Right kidney (tissue), 1 donor: ENCODE data around the gene TTC12.
"Not testable (repeated sequence)": the region's sequence is repeated elsewhere in the genome, so short reads cannot be mapped to it uniquely, and the experiment has no call there.

Experiments
- DNase-seq: peaks from one replicate; pipeline ENCODE4 v3.0.0-alpha.2; 2016

Gene TTC12

DNA sequence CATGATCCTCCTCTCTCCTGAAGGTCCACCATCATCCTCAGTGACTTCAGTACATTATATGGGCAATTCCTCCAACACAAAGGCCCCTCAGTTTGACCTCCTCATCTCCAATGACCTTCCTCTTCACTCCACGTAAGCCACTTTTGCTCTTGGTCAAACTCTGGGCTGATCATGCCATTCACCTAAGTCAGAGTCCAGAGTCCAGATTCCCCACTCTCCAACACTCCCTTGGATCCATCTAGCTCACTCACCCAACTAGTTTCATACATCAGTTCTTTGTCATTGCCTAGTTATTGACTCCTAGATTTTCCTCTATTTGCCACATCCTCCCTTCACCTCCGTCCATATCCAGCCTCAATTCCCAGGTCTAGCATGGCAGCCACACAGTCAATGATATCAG lies 30.5 kb upstream of the TTC12 start:
- DNase-seq, result no peak

DNA sequence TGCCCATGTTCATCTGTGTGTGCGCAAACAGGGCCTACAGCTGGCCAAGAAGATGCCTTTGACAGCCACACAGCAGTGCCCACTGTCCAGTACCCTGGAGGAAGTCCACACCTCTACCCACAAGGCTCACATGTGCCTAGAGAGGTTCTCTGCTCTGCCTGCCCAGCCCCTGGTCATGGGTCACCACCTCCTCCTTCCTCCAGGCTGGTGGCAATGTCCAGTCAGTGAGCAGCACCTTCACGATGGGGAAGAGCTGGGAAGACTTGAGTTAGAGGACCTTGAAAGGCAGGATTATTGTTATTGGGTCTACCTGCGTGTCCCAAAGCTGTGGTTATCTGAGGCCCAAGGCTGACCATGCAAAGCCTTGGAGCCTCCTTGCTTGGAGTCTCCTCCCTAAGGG lies 28.4 kb upstream of the TTC12 start:
- DNase-seq, result no peak

DNA sequence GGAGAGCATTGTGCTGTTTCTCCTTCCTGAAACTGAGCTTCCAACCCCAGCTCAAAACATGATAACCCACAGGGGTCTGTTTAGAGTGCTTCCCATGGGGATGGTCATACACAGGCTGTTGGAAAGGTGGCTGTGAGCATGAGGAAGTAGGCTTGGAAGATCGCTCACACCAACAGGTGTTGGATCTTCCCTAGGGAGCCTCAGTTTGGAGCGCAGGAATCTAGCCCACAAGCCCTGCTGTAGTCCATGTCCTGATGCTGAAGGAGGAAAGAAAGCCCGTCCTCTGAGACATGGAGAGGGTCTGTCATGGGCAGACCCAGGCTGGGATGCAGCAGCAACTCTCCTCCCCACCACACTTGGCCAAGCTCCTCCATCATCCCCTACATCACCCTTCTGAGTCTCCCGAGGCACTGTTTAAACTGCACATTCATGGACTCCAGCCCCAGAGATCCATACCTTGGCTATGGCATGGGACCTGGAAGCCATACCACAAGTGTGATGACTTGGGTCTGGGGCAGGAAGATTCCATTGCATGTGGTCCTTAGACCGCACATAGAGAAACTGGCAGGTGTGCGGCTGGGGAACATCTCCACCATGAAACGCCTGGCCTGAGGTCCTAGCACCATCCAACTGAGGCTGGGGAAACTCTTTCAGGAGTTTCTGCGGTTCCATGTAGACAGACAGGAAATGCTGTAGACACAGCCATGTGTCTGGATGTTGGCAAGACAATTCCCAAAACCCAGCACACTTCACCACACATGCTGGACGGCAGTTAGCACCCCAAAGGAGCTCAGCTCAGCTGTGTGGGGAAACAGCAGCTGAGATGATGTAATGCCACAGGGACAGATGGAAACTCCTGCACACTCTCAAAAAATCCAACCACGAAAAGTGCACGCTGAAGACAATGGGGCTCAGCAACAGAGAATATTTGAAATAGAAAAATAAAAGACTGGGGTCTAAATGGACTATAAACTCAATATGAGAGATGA lies 27.6 kb upstream of the TTC12 start:
- no peak for DNase-seq

DNA sequence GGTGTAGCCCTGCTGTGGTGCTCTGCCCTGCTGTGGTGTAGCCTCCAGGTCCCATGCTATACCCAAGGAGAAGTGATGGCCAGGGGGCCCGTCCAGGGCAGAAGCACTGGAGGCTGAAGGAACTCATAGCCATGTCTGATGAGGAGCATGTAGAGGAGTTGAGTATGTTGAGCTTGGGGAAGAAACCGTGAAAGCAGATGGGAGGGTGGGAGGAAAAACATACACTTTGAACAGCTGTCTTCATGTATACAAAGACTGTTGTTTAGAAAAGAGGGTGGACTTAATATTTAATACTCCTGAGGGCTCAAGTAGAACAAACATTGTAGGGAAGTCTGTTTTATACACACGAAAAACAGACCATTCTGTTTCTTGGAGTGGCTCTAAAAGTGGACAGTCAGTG lies 26.6 kb upstream of the TTC12 start:
- no peak for DNase-seq

DNA sequence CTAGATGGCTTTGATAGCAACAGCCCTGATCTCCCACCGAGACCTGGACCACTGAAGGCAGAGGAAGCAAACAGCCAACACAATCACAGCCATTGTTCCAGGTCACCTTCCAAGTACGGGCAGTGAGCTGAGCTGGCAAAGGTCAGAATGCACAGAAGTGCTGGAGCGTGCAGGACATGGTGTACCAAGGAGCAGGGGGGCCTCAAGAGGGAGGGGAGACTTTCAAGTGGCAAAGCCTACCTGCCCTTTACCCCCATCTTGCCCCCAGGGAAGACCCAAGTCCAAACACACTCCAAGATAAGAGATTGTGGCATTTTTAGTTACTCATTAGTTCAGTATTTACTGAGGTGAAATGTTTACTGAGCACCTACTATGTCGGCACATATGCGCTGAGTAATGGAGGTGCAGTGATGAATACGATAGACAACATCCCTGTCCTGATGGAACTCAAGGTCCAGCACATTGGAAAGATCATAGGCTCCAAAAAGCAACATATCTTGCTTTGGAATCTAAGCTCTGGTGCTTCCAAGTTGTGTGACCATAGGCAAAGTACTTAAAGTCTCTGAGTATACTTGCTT lies 26.0 kb upstream of the TTC12 start:
- DNase-seq, result no peak

DNA sequence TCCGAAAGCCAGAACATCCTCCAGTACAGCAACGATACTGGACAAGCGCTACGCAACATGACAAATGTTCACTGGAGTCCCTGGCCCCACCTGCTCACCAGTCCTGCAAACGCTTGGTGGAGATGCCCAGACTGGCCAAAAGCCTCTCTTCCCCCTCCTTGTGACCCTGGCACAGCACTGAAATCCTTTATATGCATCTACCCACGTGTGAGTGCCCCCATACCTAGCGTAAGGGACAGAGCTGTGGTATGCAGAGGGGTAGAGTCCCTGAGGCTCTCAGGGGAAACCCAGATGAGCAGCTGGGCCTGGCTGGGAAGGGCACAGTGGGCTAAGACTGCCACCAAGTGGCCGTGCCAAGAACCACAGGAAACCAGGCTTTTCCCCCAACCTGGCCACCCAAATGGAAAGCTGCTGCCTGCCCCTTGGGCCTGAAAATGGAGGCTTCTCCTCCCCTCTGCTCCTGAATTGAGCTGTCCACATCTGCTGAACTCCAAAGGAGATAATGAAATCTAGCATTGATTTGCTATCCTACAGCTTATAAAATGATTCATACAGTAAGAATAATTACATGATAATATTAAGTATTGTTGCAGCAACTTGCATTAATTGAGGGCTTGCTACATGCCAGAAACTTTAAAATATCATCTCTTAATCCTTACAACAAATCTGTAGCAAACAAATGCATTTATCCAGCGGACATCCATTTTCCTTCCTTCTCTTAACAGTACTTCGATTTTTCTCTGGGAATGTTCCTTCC lies 24.8 kb upstream of the TTC12 start:
- peak; percentile 62 for DNase-seq

DNA sequence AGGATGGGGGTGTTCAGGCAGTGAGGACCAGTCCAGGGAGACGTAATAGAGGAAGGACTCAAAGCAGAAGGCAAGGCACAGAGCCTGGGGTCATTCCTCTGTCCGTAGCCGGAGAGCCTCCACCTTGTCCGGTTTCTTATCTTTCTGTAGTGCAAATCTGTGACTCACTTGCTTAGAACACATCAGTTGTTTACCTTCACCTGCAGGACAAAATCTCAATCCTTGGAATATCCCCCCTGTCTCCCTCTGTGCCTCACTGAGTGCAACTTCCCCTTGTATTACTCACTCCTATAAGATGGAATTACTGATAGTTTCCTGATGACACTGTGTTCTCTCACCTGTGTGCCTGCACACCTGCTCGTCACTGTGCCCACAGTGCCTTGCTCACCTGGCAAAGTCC lies 20.4 kb upstream of the TTC12 start:
- no peak for DNase-seq

DNA sequence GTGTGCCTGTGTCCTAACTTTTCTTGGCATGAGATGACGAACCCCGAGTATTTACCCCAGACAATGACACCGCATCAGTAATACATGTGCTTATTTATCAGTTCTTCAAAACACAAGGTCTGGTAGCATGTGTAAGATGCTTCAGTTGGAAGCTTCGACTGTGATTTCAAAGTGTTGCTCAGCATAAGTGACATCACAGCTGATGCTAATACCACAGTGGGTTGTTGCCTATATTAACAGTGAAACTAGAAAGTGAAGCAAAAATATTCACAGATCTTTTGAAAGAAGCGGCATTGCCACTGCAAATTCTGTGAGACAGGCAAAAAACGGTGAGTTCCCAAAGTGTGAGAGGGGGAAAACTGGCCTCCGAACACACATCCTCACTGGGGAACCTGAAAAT lies 18.4 kb upstream of the TTC12 start:
- no peak for DNase-seq

DNA sequence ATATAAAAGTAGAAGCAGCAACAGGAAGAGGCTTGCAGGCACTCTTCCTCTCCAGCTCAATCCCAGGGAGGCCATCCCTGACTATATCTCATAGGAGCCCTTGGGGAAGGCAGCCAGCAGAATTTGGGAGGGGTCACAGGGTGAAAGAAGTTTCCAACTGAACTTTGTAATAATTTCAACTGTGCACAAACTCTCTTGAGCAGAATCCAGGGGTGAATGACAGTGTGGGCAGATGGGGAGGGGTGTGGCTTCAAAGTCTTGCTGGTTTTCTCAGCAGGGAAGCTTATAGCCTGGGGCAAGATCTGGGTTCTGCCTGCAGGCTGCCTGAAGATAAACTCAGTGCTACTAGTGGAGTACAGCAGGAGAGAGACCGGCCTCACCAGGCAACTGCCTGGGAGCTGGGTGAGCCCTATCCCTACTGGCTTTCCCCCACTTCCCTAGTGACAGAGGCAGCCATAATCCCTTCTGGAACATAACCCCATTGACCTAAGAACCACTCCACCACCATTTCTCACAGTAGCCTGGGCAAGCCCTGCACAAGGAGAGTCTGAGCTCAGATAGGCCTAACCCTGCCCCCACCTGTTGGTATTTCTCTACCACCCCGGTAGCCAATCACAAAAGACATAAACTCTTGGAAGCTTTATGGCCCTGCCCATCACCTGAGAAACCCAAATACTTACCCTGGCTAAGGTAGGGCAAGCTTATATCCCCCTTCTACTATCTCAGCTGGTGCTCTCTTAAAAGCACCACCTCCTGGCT lies 17.8 kb upstream of the TTC12 start:
- DNase-seq, result no peak

DNA sequence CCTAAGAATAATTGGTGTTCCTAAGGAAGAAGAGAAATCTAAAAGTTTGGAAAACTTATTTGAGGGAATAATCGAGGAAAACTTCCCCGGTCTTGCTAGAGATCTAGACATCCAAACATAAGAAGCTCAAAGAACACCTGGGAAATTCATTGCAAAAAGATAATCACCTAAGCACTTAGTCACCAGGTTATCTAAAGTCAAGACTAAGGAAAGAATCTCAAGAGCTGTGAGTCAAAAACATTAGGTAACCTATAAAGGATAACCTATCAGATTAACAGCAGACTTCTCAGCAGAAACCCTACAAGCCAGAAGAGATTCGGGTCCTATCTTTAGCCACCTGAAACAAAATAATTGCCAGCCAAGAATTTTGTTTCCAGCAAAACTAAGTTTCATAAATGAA lies 15.9 kb upstream of the TTC12 start:
- DNase-seq, result not testable (repeated sequence)

DNA sequence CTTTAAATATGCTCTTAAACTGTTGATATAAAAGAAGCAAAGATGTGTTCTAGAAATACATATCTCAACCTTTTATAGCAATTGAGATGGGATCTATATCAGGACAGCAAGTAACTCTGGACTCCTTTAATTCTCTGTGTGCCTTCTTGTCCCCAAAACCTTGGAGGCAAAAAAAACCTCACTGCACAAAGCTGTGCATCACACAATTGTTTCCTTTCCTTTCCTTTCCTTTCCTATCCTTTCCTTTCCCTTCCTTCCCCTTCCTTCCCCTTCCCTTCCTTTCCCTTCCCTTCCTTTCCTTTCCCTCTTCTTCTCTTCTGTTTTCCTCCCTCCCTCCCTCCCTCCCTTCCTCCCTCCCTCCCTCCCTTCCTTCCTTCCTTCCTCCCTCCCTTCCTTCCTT lies 9.5 kb upstream of the TTC12 start:
- DNase-seq, result no peak

DNA sequence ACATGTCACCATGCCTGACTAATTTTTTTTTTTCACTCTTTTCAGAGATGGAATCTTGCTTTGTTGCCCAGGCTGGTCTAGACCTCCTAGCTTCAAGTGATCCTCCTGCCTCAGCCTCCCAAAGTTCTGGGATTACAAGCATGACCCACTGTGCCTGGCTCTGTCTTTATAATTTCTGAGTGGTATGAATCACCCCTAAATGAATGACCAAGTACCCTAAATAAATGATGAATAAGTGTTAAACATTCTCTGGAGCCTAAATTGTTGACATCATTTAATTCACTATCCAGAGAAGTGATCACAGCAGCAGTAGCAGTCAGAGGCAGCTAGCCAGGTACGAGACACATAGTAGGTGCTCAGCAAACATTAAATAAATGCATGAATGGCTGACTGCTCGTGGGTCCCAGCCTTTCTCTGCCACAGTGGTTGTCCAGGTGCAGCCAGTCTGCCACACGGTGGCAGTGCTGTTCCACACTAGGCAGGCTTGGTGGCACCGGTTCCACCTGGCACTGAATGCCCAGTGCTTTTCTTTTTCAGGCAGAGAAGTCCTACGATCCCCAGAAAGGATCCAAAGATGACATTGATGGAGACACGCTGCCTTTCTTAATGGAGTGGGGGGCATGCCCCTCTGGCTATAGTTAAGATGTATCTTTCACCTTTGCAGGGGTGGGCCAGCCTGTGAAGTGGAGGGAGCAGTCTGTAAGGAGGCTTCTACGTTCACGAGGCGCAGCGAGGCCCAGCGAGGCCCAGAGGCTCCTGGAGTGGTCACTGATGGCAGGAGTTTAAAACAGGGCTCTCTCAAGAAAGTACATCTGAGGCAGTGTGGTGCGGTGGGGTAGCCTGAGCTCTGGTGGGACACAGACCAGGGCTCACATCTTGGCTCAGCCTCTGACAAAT lies 8.7 kb upstream of the TTC12 start:
- peak; percentile 46 for DNase-seq

DNA sequence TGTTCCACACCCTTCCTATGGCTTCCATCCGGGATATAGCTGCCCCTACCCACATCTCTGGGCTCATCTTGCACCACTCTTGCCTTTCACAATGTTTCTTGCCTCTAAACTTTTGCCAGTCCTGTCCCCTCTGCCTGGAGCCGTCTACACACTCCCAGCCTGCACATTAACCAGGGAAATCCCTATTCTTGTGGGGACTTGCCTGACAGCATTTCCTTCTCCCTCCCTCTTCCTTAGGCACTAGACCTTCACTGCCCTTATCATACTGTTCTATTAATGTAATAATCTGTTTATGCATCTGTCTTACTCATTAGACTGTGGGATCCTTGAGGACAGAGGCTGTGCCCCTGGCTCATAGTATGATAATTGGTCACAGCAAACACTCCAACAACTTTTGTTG lies 5.8 kb upstream of the TTC12 start:
- DNase-seq, result no peak

DNA sequence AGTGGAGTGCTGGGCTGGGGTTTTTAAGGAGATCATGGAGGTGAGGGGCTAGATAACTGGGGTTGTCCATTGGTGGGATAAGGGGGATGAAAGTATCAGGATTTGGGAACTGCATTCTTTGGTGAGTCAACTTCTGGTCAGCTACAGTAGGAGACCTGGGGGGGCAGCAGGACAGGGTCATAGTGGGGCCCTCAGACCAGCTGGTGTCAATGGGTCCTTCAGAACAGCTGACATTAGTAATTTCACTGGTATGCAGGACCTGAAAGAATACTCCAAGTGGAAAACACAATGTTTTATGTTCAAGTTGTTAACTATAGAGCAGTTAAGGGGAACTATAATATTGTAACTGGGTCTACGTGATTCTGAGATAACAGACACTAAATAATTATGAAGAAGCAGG lies 2.8 kb upstream of the TTC12 start:
- DNase-seq, result no peak

DNA sequence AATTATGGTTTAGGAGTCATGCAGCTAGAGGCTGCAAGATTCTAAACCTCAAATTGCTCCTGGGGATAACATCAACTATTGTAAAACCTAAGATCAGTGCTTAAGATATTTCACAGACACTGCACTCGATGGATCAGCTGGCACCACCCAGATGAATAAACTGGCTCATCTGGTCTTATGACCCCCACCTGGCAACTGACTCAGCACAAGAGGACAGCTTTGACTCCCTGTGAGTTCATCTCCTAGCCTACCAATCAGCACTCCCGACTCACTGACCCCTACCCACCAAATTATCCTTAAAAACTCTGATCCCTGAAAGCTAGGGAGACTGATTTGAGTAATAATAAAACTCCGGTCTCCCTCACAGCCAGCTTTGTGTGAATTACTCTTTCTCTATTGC lies 782 bp upstream of the TTC12 start:
- no peak for DNase-seq

DNA sequence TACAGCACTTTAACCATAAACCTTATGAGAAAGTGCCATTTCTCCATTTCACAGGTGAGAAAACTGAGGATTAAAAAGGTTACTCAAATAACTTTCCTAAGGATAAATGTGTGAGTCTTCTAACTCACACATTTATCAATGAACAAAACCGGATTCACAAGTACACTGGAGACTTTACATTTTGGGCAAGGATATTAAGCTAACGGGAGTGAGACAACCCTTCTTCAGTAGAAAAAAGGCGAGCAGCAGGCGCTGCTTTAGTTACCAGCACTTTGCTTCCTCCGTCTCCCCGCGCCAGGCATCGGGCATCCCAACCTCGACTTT lies 356 bp upstream of the TTC12 start:
- DNase-seq, result no peak

DNA sequence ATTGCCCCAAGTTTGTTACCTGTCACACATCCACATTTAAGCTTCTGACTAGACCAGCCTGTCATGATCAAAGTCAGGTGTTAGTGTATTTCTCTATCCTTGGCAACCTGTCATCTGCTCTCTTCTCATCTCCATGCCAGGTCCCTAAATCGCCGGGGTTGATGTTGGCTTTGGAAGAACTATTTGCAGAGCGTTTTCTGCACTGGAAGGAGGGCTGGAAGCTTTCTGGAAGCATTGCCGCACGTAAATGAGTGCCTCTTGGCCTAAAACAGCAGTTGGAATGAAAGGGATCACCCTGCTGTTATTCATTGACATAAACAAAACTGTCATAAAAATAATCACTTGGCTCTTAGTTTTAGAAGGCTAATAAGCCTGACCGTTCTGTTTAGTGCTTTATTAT lies 1.4 kb downstream of the TTC12 start:
- no peak for DNase-seq

DNA sequence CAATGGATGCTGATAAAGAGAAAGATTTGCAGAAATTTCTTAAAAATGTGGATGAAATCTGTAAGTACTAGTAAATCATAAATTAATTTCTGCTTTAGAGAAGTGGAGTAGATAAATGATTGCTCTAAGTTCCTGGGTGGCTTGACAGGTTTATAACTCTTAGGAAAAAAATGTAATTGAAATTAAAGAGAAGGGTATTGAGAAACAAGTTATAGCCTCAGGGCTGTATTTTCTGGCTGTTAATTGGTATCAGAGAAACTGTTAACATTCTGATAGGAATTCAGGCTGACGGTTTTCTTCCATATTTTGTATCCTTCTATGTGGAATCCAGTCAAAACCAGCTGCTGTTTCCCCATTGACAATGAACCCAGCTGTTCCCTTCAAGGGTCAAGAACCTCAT lies 1.9 kb downstream of the TTC12 start:
- DNase-seq, result no peak

DNA sequence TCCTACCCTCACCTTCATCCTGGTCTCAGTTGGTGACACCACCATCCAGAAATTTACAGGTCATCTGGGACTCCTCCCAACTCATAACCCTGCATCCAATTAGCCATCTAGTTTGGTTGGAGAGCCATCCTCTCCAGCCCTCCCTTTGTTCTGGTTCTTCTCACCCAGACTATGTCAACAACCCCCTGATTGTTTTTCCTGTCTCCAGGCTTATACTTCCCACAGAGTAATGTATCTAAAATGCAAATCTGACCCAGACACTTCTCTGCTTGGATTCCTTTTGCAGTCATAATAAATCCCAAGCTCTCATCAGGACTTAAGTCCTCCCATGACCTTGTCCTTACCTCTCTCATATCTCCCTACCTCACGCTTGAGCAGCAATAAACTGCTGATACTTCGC lies 3.0 kb downstream of the TTC12 start:
- no peak for DNase-seq

DNA sequence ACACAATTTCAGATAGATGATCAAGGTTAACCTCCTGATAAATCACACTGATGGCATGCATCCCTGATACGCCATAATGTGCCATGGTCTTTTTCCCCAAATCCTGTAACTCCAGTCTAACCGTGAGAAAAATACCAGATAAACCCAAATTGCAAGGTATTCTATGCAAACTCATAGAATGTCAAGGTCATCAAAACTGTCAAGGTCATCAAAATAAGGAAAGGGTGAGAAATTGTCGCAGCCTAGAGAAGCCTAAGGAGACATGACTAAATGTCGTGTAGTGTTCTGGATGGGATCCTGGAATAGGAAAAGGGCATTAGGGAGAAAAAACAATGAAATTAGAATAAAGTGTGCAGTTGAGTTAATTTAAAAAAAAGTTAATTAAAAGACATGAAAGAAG lies 4.7 kb downstream of the TTC12 start:
- no peak for DNase-seq

DNA sequence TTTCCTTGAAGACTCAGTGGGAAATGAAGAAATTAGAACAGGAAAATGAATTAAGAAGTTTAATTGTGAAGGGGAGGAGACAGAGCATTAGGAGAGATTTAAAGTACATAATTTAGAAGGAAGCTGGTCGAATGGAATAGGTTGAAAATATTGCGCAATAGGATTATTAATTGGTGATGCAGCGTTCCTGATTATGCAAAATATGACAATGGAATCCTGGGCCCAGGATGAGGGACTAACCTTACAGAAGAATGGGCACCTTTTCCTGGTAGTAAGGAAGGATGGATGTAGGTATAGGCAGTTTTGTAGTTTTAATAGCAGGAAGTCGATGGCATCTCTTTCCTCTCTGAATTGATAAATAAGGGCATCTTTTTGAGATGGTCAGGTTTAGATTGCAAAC lies 7.8 kb downstream of the TTC12 start:
- no peak for DNase-seq

DNA sequence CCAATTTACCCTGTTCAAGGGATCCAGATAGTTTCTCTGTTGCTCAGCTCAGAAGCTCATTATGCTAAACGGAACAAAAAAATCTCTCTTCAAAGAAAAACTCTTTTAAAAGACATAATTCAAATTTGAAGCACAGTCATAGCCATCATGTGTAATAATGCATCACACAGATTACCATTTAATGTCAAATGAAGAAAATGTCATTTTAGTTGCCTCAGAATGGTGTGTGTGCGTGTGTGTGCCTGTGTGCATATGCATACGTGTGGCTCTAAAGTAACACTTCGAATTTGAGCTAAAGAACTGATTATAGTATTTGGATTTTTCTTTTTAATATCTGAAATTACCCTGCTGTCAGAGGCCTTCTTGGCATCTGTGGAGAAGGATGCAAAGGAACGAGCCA lies 9.9 kb downstream of the TTC12 start:
- no peak for DNase-seq
